HepG2 (cell line): Measurements from ENCODE around the gene SENP5. TPM values are rescaled to one million over a fixed set of nuclear protein-coding genes. Genes with fewer than 3 reads are reported as not detected.

Experiments used
- ATAC-seq: fragments of 200-7000 bp; cut with Tn5 transposase; 3 replicates; pipeline ENCODE4 v1.9.1; 2020; ENCODE audit warnings: mild to moderate bottlenecking, moderate library complexity
- BruUV-seq: library from RNA; stranded (reverse); fragments of 400-500 nt; replicated peaks from 2 replicates; lab custom pipeline; 2021; lab: Mats Ljungman, UMichigan
- CTCF ChIA-PET: fragments of 300-600 bp; formaldehyde crosslinking; extraction: SDS; loops from one replicate; lab custom pipeline; 2021; ENCODE audit warnings: low total read pairs, inconsistent platforms, low intra/inter-chr PET ratio; lab: Yijun Ruan, JAX
- POLR2A ChIA-PET: fragments of 350-600 bp; sonication (Branson Sonifier 250); formaldehyde crosslinking; loops from one replicate; lab custom pipeline; 2020; ENCODE audit warnings: antibody characterized with exemption, inconsistent platforms; lab: Yijun Ruan, JAX
- DNase-seq: peaks from one replicate; pipeline ENCODE4 v3.0.0-alpha.2; 2015; ENCODE audit warnings: low spot score
- FAIRE-seq: peaks from 3 replicates; lab custom pipeline; 2011; peaks lifted over from hg19 to GRCh38; lab: Jason Lieb, UNC
- H2AFZ ChIP-seq: one replicate; pipeline ENCODE4 v1.6.1; 2011; ENCODE audit warnings: low read length, inconsistent platforms
- H3K27ac ChIP-seq: fragments of 300-600 bp; 3 replicates; pipeline ENCODE4 v1.8.0; 2011; ENCODE audit warnings: mixed run types, mild to moderate bottlenecking, mixed read lengths, low read length, inconsistent platforms; ENCODE audit not compliant: insufficient read depth; ENCODE audit errors: extremely low read length
- H3K27me3 ChIP-seq, 2 experiments: fragments of 200-600 bp in 1 of 2; 2 replicates in 1 of 2; 3 replicates in 1 of 2; pipeline versions ENCODE4 v1.6.0 to v1.8.0; 2011; ENCODE audit warnings: low read length in 2 of 2, mild to moderate bottlenecking in 2 of 2, moderate library complexity in 2 of 2, inconsistent platforms in 1 of 2; ENCODE audit not compliant: insufficient read depth in 2 of 2, control insufficient read depth in 1 of 2
- H3K36me3 ChIP-seq, 2 experiments: fragments of 200-600 bp in 1 of 2; replicated peaks in 1 of 2; 2 replicates in 1 of 2; 3 replicates in 1 of 2; pipeline versions ENCODE4 v1.5.1 to v1.8.0; 2011; ENCODE audit warnings: low read length in 2 of 2, inconsistent platforms in 1 of 2; ENCODE audit not compliant: insufficient read depth in 2 of 2, control insufficient read depth in 1 of 2
- H3K4me1 ChIP-seq: 2 replicates; pipeline ENCODE4 v1.5.1; 2012; ENCODE audit warnings: low read length, inconsistent platforms; ENCODE audit not compliant: insufficient read depth
- H3K4me2 ChIP-seq: 2 replicates; pipeline ENCODE4 v1.6.0; 2011; ENCODE audit warnings: low read depth, low read length, inconsistent platforms
- H3K4me3 ChIP-seq, 3 experiments: fragments of 200-600 bp in 1 of 3; sonication (generic), shearing (Covaris generic) in 1 of 3; replicated peaks in 1 of 3; 2 replicates each; pipeline ENCODE4 v1.5.1; 2011 to 2016; ENCODE audit warnings: low read length in 3 of 3, inconsistent platforms in 2 of 3, low read depth in 2 of 3, mild to moderate bottlenecking in 2 of 3, control low read depth in 1 of 3, mixed read lengths in 1 of 3; ENCODE audit not compliant: insufficient read depth in 1 of 3
- H3K79me2 ChIP-seq: one replicate; pipeline ENCODE4 v1.6.1; 2011; ENCODE audit warnings: low read length, inconsistent platforms; ENCODE audit not compliant: insufficient read depth
- H3K9ac ChIP-seq: 2 replicates; pipeline ENCODE4 v1.6.0; 2011; ENCODE audit warnings: mild to moderate bottlenecking, low read depth, low read length, inconsistent platforms; ENCODE audit not compliant: insufficient read depth
- H3K9me3 ChIP-seq: 2 replicates; pipeline ENCODE4 v1.5.1; 2012; ENCODE audit warnings: mild to moderate bottlenecking, low read length
- H4K20me1 ChIP-seq: 2 replicates; pipeline ENCODE4 v1.6.0; 2011; ENCODE audit warnings: inconsistent platforms, mild to moderate bottlenecking, low read length, moderate library complexity; ENCODE audit not compliant: insufficient read depth
- AHR ChIP-seq: IDR thresholded peaks from 2 replicates; pipeline ENCODE4 v1.6.1; 2018; ENCODE audit warnings: missing genetic modification reagents, missing compliant biosample characterization
- ATRX ChIP-seq: sonication (generic); formaldehyde crosslinking; IDR thresholded peaks from 2 replicates; pipeline ENCODE4 v1.4.0; 2020; ENCODE audit warnings: missing genetic modification reagents, borderline replicate concordance
- HES4 ChIP-seq: sonication (generic); formaldehyde crosslinking; IDR thresholded peaks from 2 replicates; pipeline ENCODE4 v1.9.0; 2021; ENCODE audit warnings: mild to moderate bottlenecking, missing genetic modification reagents, borderline replicate concordance
- HNRNPL ChIP-seq: fragments of 200-400 bp; formaldehyde crosslinking; IDR thresholded peaks from 2 replicates; pipeline ENCODE4 v1.6.1; 2017; ENCODE audit warnings: mild to moderate bottlenecking, low read depth, low read length
- ISL2 ChIP-seq: sonication (generic); formaldehyde crosslinking; IDR thresholded peaks from 2 replicates; pipeline ENCODE4 v1.5.0; 2020; ENCODE audit warnings: missing genetic modification reagents
- NFE2L1 ChIP-seq: sonication (generic); formaldehyde crosslinking; IDR thresholded peaks from 2 replicates; pipeline ENCODE4 v1.4.0; 2020; ENCODE audit warnings: missing genetic modification reagents, mild to moderate bottlenecking, borderline replicate concordance
- PAWR ChIP-seq: sonication (generic); formaldehyde crosslinking; IDR thresholded peaks from 2 replicates; pipeline ENCODE4 v1.4.0; 2020; ENCODE audit warnings: missing genetic modification reagents, mild to moderate bottlenecking, borderline replicate concordance
- POLR2AphosphoS5 ChIP-seq: IDR thresholded peaks from 2 replicates; pipeline ENCODE4 v1.6.1; 2012; ENCODE audit warnings: low read depth, low read length
- SAP130 ChIP-seq: IDR thresholded peaks from 2 replicates; pipeline ENCODE4 v1.6.1; 2016; ENCODE audit warnings: low read depth
- ZBTB42 ChIP-seq: sonication (generic); formaldehyde crosslinking; IDR thresholded peaks from 2 replicates; pipeline ENCODE4 v1.5.0; 2020; ENCODE audit warnings: mild to moderate bottlenecking, missing genetic modification reagents
- ZNF430 ChIP-seq: sonication (generic); formaldehyde crosslinking; IDR thresholded peaks from 2 replicates; pipeline ENCODE4 v1.9.0; 2021; ENCODE audit warnings: mild to moderate bottlenecking, missing genetic modification reagents
- ZNF431 ChIP-seq: sonication (generic); formaldehyde crosslinking; IDR thresholded peaks from 2 replicates; pipeline ENCODE4 v1.9.0; 2022; ENCODE audit warnings: missing genetic modification reagents, low read depth, mild to moderate bottlenecking, borderline replicate concordance
- WGBS: methylation state at CpG from one replicate; pipeline ENCODE4 v1.1.6; 2017; ENCODE audit warnings: low lambda C conversion rate; 5-methylcytosine and 5-hydroxymethylcytosine counted together
- in situ Hi-C: cut with HindIII; loops from 2 replicates; pipeline ENCODE4 v1.10.0; 2017; ENCODE audit warnings: low pct_unique_long_range_greater_than_20kb; ENCODE audit not compliant: extremely low pct_ligation_motif_present
- intact Hi-C: fragments of 100-400 bp; cut with micrococcal nuclease; formaldehyde crosslinking; loops from one replicate; pipeline ENCODE4 v1.10.0; 2022; ENCODE audit not compliant: unreplicated experiment
- polyA plus RNA-seq, 8 experiments: library from polyadenylated mRNA; depleted of rRNA in 3 of 8; stranded (reverse) in 7 of 8; unstranded in 1 of 8; fragments of >200 nt; fragmentation: Illumina TruSeq in 4 of 8; extraction: Trizol in 4 of 8; gene quantifications; 2 replicates each; pipeline versions ENCODE4 v1.2.1 to v1.2.3, GENCODE V29; 2011 to 2016; ENCODE audit warnings: low read depth in 4 of 8, missing spikeins in 1 of 8, mixed read lengths in 1 of 8; ENCODE audit not compliant: insufficient read depth in 1 of 8
- total RNA-seq, 5 experiments: library from RNA; depleted of rRNA; stranded (reverse); fragments of >200 nt; fragmentation: Illumina TruSeq; extraction: Trizol; gene quantifications; 2 replicates each; pipeline ENCODE4 v1.2.3, GENCODE V29; 2016; ENCODE audit warnings: low read depth in 1 of 5
- TF ChIP-seq, protein P1 (sequence below): sonication (generic); formaldehyde crosslinking; IDR thresholded peaks from 2 replicates; pipeline ENCODE4 v1.4.0; 2020; ENCODE audit warnings: missing genetic modification reagents
- TF ChIP-seq, protein P2 (sequence below): sonication (generic); formaldehyde crosslinking; IDR thresholded peaks from 2 replicates; pipeline ENCODE4 v1.8.0; 2022; ENCODE audit warnings: missing genetic modification reagents, mild to moderate bottlenecking, inconsistent platforms, borderline replicate concordance
- TF ChIP-seq, protein P3 (sequence below): sonication (generic); formaldehyde crosslinking; IDR thresholded peaks from 2 replicates; pipeline ENCODE4 v1.5.1; 2020; ENCODE audit warnings: mild to moderate bottlenecking, missing genetic modification reagents, moderate library complexity

SENP5 gene
- total and polyA plus RNA-seq, 2 of the 13 experiments (the other 11 are each of a cell fraction or from before 2014, with no cell fraction given) = 17.6 to 30.9 TPM

DNA sequence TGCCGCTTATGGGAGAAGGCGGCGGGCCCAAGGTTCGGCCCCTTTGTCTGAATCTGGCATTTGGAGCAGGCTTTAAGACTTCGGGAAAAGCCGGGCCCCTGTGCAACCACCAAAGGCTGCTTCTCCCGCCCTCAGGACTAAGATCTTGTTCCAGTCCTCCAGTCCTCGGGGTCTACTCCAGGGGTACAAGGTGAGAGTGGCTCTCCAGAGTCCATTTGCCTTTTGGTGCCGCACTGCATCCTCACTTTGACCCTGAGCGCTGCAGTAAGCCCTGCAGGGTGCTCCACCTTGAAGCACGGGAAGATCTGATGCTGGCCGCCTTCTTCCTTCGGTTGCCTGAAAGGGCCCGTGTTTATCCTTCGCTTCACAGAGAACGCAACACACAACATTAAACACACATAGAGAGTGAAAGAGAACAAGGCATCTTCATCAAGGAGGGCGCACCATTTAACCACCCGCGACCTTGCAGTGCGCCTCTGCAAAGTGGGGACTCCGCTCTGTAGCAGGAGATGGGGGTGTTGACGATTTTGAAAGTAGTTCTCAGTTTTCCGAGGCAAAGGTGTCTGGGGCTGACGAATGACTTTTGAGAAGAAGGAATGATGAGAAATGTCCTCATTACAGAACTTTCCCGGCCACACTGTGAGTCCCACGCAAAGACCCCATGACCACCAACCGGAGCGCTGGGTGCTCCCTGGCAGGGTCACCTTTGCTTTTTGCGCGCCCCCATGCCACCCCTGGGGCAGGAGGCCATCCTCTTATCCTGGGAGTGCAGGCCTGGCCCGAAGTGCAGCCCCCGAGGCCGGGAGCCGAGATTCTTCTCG lies 99.9 kb downstream of the SENP5 start:
- 75% methylated on average over 21 of the region's 35 CpGs for WGBS
- no peaks in the 10 kb centered on the region for H3K27me3 ChIP-seq
- TSS peak; percentile 39 for BruUV-seq
- H2AFZ ChIP-seq = no peak overlapping the region
- CTCF ChIA-PET = interaction anchor here (0.7 kb wide), 1 partner anchor 102 kb away, joined by 3 read pairs; no protein-coding TSS in a partner anchor
- H3K79me2 ChIP-seq = peaks cover 43% of the 10 kb centered on the region
- POLR2A ChIA-PET = interaction anchor here (0.8 kb wide), 1 partner anchor 26 kb away, joined by 3 read pairs; the partner anchor contains the start of gene NCBP2
- peak overlapping the region; percentile 85 for H3K4me2 ChIP-seq
- H3K9me3 ChIP-seq = no peaks in the 10 kb centered on the region
- intact Hi-C loops = no loop called here
- H3K9ac ChIP-seq = peak overlapping the region; percentile 89
- DNase-seq (no peak), ATAC-seq (no peak), FAIRE-seq (no peak)
- H3K4me3 ChIP-seq = peak overlapping the region; percentile 61 to 82 (median 78)
- in situ Hi-C loops = no loop called here
- H3K4me1 ChIP-seq = peaks cover 76% of the 10 kb centered on the region
- peak overlapping the region; percentile 63 for H3K27ac ChIP-seq
- no peaks in the 10 kb centered on the region for H4K20me1 ChIP-seq
- H3K36me3 ChIP-seq = peaks cover 6 to 25% of the 10 kb centered on the region in 2 experiments
- TF ChIP-seq ATRX (CRISPR knock-in tag) = no peak
- no peak for TF ChIP-seq ZBTB42 (CRISPR knock-in tag)
- TF ChIP-seq POLR2AphosphoS5 = 0 out of 2 replicates have a peak, but pooled peaks have one; percentile 0
- TF ChIP-seq, protein P1, sequence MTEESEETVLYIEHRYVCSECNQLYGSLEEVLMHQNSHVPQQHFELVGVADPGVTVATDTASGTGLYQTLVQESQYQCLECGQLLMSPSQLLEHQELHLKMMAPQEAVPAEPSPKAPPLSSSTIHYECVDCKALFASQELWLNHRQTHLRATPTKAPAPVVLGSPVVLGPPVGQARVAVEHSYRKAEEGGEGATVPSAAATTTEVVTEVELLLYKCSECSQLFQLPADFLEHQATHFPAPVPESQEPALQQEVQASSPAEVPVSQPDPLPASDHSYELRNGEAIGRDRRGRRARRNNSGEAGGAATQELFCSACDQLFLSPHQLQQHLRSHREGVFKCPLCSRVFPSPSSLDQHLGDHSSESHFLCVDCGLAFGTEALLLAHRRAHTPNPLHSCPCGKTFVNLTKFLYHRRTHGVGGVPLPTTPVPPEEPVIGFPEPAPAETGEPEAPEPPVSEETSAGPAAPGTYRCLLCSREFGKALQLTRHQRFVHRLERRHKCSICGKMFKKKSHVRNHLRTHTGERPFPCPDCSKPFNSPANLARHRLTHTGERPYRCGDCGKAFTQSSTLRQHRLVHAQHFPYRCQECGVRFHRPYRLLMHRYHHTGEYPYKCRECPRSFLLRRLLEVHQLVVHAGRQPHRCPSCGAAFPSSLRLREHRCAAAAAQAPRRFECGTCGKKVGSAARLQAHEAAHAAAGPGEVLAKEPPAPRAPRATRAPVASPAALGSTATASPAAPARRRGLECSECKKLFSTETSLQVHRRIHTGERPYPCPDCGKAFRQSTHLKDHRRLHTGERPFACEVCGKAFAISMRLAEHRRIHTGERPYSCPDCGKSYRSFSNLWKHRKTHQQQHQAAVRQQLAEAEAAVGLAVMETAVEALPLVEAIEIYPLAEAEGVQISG (CRISPR knock-in tag) = 0 out of 2 replicates have a peak, but pooled peaks have one; percentile 12
- TF ChIP-seq PAWR = no peak
- TF ChIP-seq, protein P2, sequence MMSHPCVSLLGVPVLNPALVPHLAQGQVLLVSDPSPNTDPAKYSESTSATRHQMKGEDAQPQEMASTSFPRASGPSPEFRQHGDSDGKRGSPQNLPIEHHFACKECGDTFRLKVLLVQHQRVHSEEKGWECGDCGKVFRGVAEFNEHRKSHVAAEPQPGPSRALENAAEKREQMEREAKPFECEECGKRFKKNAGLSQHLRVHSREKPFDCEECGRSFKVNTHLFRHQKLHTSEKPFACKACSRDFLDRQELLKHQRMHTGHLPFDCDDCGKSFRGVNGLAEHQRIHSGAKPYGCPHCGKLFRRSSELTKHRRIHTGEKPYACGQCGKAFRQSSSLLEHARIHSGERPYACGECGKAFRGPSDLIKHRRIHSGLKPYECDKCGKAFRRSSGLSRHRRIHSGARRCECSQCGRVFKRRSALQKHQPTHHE (CRISPR knock-in tag) = no peak
- no peak for TF ChIP-seq HNRNPL
- TF ChIP-seq ZNF431 (CRISPR knock-in tag) = 0 out of 2 replicates have a peak, but pooled peaks have one; percentile 16
- 0 out of 2 replicates have a peak, but pooled peaks have one; percentile 5 for TF ChIP-seq ZNF430 (CRISPR knock-in tag)
- TF ChIP-seq, protein P3, sequence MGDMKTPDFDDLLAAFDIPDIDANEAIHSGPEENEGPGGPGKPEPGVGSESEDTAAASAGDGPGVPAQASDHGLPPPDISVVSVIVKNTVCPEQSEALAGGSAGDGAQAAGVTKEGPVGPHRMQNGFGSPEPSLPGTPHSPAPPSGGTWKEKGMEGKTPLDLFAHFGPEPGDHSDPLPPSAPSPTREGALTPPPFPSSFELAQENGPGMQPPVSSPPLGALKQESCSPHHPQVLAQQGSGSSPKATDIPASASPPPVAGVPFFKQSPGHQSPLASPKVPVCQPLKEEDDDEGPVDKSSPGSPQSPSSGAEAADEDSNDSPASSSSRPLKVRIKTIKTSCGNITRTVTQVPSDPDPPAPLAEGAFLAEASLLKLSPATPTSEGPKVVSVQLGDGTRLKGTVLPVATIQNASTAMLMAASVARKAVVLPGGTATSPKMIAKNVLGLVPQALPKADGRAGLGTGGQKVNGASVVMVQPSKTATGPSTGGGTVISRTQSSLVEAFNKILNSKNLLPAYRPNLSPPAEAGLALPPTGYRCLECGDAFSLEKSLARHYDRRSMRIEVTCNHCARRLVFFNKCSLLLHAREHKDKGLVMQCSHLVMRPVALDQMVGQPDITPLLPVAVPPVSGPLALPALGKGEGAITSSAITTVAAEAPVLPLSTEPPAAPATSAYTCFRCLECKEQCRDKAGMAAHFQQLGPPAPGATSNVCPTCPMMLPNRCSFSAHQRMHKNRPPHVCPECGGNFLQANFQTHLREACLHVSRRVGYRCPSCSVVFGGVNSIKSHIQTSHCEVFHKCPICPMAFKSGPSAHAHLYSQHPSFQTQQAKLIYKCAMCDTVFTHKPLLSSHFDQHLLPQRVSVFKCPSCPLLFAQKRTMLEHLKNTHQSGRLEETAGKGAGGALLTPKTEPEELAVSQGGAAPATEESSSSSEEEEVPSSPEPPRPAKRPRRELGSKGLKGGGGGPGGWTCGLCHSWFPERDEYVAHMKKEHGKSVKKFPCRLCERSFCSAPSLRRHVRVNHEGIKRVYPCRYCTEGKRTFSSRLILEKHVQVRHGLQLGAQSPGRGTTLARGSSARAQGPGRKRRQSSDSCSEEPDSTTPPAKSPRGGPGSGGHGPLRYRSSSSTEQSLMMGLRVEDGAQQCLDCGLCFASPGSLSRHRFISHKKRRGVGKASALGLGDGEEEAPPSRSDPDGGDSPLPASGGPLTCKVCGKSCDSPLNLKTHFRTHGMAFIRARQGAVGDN (CRISPR knock-in tag) = peak; percentile 86; the same call in 1 of the 2 replicates
- TF ChIP-seq ISL2 = no peak
- no peak for TF ChIP-seq NFE2L1 (CRISPR knock-in tag)
- 0 out of 2 replicates have a peak, but pooled peaks have one; percentile 64 for TF ChIP-seq HES4 (CRISPR knock-in tag)
- TF ChIP-seq SAP130 (CRISPR knock-in tag) = no peak
- no peak for TF ChIP-seq AHR (CRISPR knock-in tag)
